ENCODE data around the gene RAE1. TPM values are rescaled to one million over a fixed set of nuclear protein-coding genes. Genes with fewer than 3 reads are reported as not detected.

RAE1 gene
- total RNA-seq, 1 experiment from 2014 or later = 31.3 TPM

- ChIA-PET POLR2A (no interaction called here), CTCF (no interaction called here)
- no peak for DNase-seq (ENCODE audit: low spot score)
- peaks cover 84% of the 10 kb centered on the region for H3K36me3 Mint-ChIP-seq
- H3K27ac Mint-ChIP-seq = no peak overlapping the region
- TF ChIP-seq, protein P1, sequence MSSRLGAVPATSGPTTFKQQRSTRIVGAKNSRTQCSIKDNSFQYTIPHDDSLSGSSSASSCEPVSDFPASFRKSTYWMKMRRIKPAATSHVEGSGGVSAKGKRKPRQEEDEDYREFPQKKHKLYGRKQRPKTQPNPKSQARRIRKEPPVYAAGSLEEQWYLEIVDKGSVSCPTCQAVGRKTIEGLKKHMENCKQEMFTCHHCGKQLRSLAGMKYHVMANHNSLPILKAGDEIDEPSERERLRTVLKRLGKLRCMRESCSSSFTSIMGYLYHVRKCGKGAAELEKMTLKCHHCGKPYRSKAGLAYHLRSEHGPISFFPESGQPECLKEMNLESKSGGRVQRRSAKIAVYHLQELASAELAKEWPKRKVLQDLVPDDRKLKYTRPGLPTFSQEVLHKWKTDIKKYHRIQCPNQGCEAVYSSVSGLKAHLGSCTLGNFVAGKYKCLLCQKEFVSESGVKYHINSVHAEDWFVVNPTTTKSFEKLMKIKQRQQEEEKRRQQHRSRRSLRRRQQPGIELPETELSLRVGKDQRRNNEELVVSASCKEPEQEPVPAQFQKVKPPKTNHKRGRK (CRISPR knock-in tag; IDR thresholded peaks at IDR 0.05; ENCODE audit: borderline replicate concordance) = no peak
- no peak for TF ChIP-seq FOXP1 (CRISPR knock-in tag; IDR thresholded peaks at IDR 0.05; ENCODE audit: borderline replicate concordance)
- TF ChIP-seq, protein P2, sequence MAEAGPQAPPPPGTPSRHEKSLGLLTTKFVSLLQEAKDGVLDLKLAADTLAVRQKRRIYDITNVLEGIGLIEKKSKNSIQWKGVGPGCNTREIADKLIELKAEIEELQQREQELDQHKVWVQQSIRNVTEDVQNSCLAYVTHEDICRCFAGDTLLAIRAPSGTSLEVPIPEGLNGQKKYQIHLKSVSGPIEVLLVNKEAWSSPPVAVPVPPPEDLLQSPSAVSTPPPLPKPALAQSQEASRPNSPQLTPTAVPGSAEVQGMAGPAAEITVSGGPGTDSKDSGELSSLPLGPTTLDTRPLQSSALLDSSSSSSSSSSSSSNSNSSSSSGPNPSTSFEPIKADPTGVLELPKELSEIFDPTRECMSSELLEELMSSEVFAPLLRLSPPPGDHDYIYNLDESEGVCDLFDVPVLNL (CRISPR knock-in tag; IDR thresholded peaks at IDR 0.05; ENCODE audit: borderline replicate concordance, low read depth) = no peak
- TF ChIP-seq CBFB (CRISPR knock-in tag; IDR thresholded peaks at IDR 0.05; ENCODE audit: low read depth) = no peak
- TF ChIP-seq ZNF425 (CRISPR knock-in tag; conservative IDR thresholded peaks at IDR 0.05) = no peak
- TF ChIP-seq ZNF416 (CRISPR knock-in tag; IDR thresholded peaks at IDR 0.05) = no peak
- TF ChIP-seq ERG (CRISPR knock-in tag; IDR thresholded peaks at IDR 0.05) = no peak
- no peak for TF ChIP-seq OVOL2 (CRISPR knock-in tag; IDR thresholded peaks at IDR 0.05; ENCODE audit: borderline replicate concordance)
- no peak for TF ChIP-seq CREM (CRISPR knock-in tag; IDR thresholded peaks at IDR 0.05)
- no peak for TF ChIP-seq STAT6 (CRISPR knock-in tag; conservative IDR thresholded peaks at IDR 0.05; ENCODE audit: low read depth)
- TF ChIP-seq CTCF (IDR thresholded peaks at IDR 0.05) = no peak
- TF ChIP-seq ZNF138 (CRISPR knock-in tag; conservative IDR thresholded peaks at IDR 0.05) = no peak
- no peak for TF ChIP-seq SMAD3 (CRISPR knock-in tag; IDR thresholded peaks at IDR 0.05; ENCODE audit: borderline replicate concordance)
- no peak for TF ChIP-seq FOXP4 (CRISPR knock-in tag; IDR thresholded peaks at IDR 0.05)
- no peak for TF ChIP-seq ETV6 (CRISPR knock-in tag; IDR thresholded peaks at IDR 0.05)
- TF ChIP-seq FOXK1 (CRISPR knock-in tag; IDR thresholded peaks at IDR 0.05) = no peak
- H3K4me1 Mint-ChIP-seq = peaks cover 12% of the 10 kb centered on the region
- H3K9me3 Mint-ChIP-seq = no peaks in the 10 kb centered on the region
- no peak overlapping the region for H3K4me3 Mint-ChIP-seq
- no peaks in the 10 kb centered on the region for H3K27me3 Mint-ChIP-seq (ENCODE audit: low read depth)
- no peak for ATAC-seq
Measured at GRCh38 chr20:57372157-57372556, 21.1 kb downstream of the RAE1 start.

Measured in WTC11 (cell line).